Melanocyte of skin (primary cell): ENCODE data around the gene TEX51. TPM values are rescaled to one million over a fixed set of nuclear protein-coding genes. Genes with fewer than 3 reads are reported as not detected.

Experiments
- total RNA-seq, 2 donors: library from RNA; depleted of rRNA; stranded (reverse); fragments of >200 nt; gene quantifications; 2 replicates each; pipeline ENCODE4 v1.2.3, GENCODE V29; 2012

The TEX51 gene
- total RNA-seq, result not detected

GRCh38 chr2:126898636-126899035, at the start of gene TEX51:
TEX51 (plus strand) TSS chr2:126898890; CDS start chr2:126898919, 29 bp downstream.

Other genes with a start within 250 kb of the TEX51 start
- gene GYPC, start 242.7 kb upstream of the TEX51 start, total RNA-seq, result 100 to 1,000 TPM; 135 to 301 TPM
- gene BIN1, start 208.3 kb downstream of the TEX51 start, total RNA-seq, result 10 to 100 TPM; 36.5 to 52.3 TPM